ENCODE data around the gene EIF3I.

DNA sequence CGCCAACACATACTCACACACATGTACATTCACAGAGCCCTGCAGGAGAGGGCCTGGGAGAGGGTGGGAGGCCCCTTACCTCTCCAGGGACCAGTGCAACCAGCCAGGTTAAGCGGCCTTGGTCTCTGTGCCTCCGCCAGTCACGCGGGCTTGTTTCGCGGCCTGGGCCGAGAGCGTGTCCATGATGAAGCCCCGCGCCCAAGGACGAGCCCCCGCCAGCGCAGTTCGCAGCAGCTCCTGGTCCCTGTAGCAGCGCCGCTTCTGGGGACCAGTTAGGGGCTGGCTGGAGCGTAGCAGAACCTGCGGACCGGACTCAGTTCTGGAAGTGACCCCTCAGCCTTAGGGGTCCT is 17.6 kb downstream of the EIF3I start:
- TF ChIP-seq CTCF (IDR thresholded peaks at IDR 0.05): no peak
- TF ChIP-seq BHLHE40 (IDR thresholded peaks at IDR 0.05; ENCODE audit: low read depth, low read length): no peak
- TF ChIP-seq RFX5 (IDR thresholded peaks at IDR 0.05): no peak
- no peak for TF ChIP-seq MAX (IDR thresholded peaks at IDR 0.05)
- TF ChIP-seq FOXS1 (CRISPR knock-in tag; IDR thresholded peaks at IDR 0.05): no peak

Measured in A549 (cell line).